Mesothelial cell of epicardium (in vitro differentiated cells): ENCODE data around the gene ITGA11. TPM values are rescaled to one million over a fixed set of nuclear protein-coding genes. Genes with fewer than 3 reads are reported as not detected.

Experiments used
- DNase-seq, 2 experiments: peaks; one replicate each; pipeline ENCODE4 v3.0.0; 2021; ENCODE audit warnings: low spot score in 2 of 2; ENCODE audit not compliant: unreplicated experiment in 2 of 2
- H3K27ac Mint-ChIP-seq: 2 replicates; pipeline ENCODE4 v1.8.0; 2021; ENCODE audit warnings: mixed read lengths
- H3K27me3 Mint-ChIP-seq: 2 replicates; pipeline ENCODE4 v1.8.0; 2021; ENCODE audit warnings: low read depth, mixed read lengths
- H3K36me3 Mint-ChIP-seq: 2 replicates; pipeline ENCODE4 v1.8.0; 2021; ENCODE audit warnings: mixed read lengths
- H3K4me1 Mint-ChIP-seq: 2 replicates; pipeline ENCODE4 v1.8.0; 2021; ENCODE audit warnings: mixed read lengths
- H3K4me3 Mint-ChIP-seq: 2 replicates; pipeline ENCODE4 v1.8.0; 2021; ENCODE audit warnings: mild to moderate bottlenecking, moderate library complexity, mixed read lengths
- H3K9me3 Mint-ChIP-seq: 2 replicates; pipeline ENCODE4 v1.8.0; 2021; ENCODE audit warnings: mixed read lengths
- CTCF ChIP-seq: fragments of 200-600 bp; sonication (generic); IDR thresholded peaks from one replicate; pipeline ENCODE4 v1.5.0; 2021; ENCODE audit warnings: antibody characterized with exemption; ENCODE audit not compliant: unreplicated experiment
- total RNA-seq: library from RNA; stranded (reverse); gene quantifications from 3 replicates; pipeline ENCODE4 v1.2.1, GENCODE V29; 2021

ITGA11 gene
- total RNA-seq, 1 donor from 2014 or later, result 3.5 TPM

- no peaks in the 10 kb centered on the region for H3K9me3 Mint-ChIP-seq
- H3K36me3 Mint-ChIP-seq, result no peaks in the 10 kb centered on the region
- no peak overlapping the region for H3K27ac Mint-ChIP-seq
- no peak for DNase-seq
- H3K27me3 Mint-ChIP-seq, result no peaks in the 10 kb centered on the region
- H3K4me3 Mint-ChIP-seq, result no peak overlapping the region
- TF ChIP-seq CTCF, result no peak
- peaks cover 27% of the 10 kb centered on the region for H3K4me1 Mint-ChIP-seq
These were observed 86.5 kb downstream of the ITGA11 start for GRCh38 chr15:68345481-68345880.

GRCh38 chr15:68344600-68344999 lies 87.4 kb downstream of the ITGA11 start:
- peaks cover 27% of the 10 kb centered on the region for H3K4me1 Mint-ChIP-seq

GRCh38 chr15:68343579-68344225 lies 88.3 kb downstream of the ITGA11 start:
- Mint-ChIP-seq H3K4me1 (peaks cover 27% of the 10 kb centered on the region), H3K27me3 (peaks cover 3% of the 10 kb centered on the region), H3K27ac (no peak overlapping the region), H3K36me3 (no peaks in the 10 kb centered on the region), H3K4me3 (no peak overlapping the region), H3K9me3 (no peaks in the 10 kb centered on the region)
- DNase-seq, result no peak
- no peak for TF ChIP-seq CTCF

More at GRCh38 chr15:68344600-68344999, 87.4 kb downstream of the ITGA11 start:
- Mint-ChIP-seq H3K9me3 (no peaks in the 10 kb centered on the region), H3K36me3 (no peaks in the 10 kb centered on the region), H3K27me3 (peaks cover 2% of the 10 kb centered on the region), H3K4me3 (no peak overlapping the region), H3K27ac (no peak overlapping the region)
- no peak for DNase-seq
- no peak for TF ChIP-seq CTCF

- no peak for DNase-seq
- Mint-ChIP-seq H3K36me3 (no peaks in the 10 kb centered on the region), H3K27me3 (peaks cover 3% of the 10 kb centered on the region), H3K9me3 (no peaks in the 10 kb centered on the region), H3K4me1 (peaks cover 22% of the 10 kb centered on the region), H3K4me3 (no peak overlapping the region), H3K27ac (no peak overlapping the region)
- TF ChIP-seq CTCF, result no peak
These were observed 89.9 kb downstream of the ITGA11 start for GRCh38 chr15:68341760-68342725.

- Mint-ChIP-seq H3K4me1 (peaks cover 22% of the 10 kb centered on the region), H3K4me3 (no peak overlapping the region), H3K9me3 (no peaks in the 10 kb centered on the region), H3K36me3 (no peaks in the 10 kb centered on the region), H3K27me3 (peaks cover 3% of the 10 kb centered on the region), H3K27ac (peak overlapping the region; percentile 11)
- DNase-seq, result no peak
- TF ChIP-seq CTCF, result no peak
These were observed 91.0 kb downstream of the ITGA11 start for GRCh38 chr15:68340726-68341671.
